Lower leg skin (tissue), 4 donors: Measurements from ENCODE around the gene PLEKHJ1. TPM values are rescaled to one million over a fixed set of nuclear protein-coding genes. Genes with fewer than 3 reads are reported as not detected.

ENCODE experiments used
- DNase-seq, 2 donors: peaks; one replicate each; pipeline ENCODE4 v3.0.0-alpha.2; 2019; ENCODE audit warnings: low spot score in 2 of 2
- H3K4me3 ChIP-seq: fragments of 200-600 bp; sonication (generic); 2 replicates; pipeline ENCODE4 v1.5.1; 2017; ENCODE audit warnings: mild to moderate bottlenecking, low read depth; ENCODE audit not compliant: poor library complexity, severe bottlenecking
- CTCF ChIP-seq, 3 donors: fragments of 450-650 bp; IDR thresholded peaks; one replicate each; pipeline ENCODE4 v1.5.1; 2016; ENCODE audit warnings: antibody characterized with exemption in 3 of 3, mild to moderate bottlenecking in 3 of 3, moderate library complexity in 2 of 3
- POLR2A ChIP-seq, 2 donors: fragments of 450-650 bp; IDR thresholded peaks; one replicate each; pipeline ENCODE4 v1.6.1; 2016 to 2017; ENCODE audit warnings: antibody characterized with exemption in 2 of 2, mild to moderate bottlenecking in 1 of 2, moderate library complexity in 1 of 2
- WGBS, 2 donors: methylation state at CpG; one replicate each; pipeline ENCODE4 v1.1.5; 2018; 5-methylcytosine and 5-hydroxymethylcytosine counted together
- intact Hi-C: fragments of 100-400 bp; cut with DNase I; formaldehyde crosslinking; loops from one replicate; pipeline ENCODE4 v1.15.0; 2023; ENCODE audit warnings: low total_unique reads
- total RNA-seq, 4 donors: library from RNA; depleted of rRNA; stranded (reverse); fragments of >200 nt; gene quantifications; one replicate each; pipeline ENCODE4 v1.1.0, GENCODE V29; 2016

PLEKHJ1 gene
- total RNA-seq, 4 donors from 2014 or later = 52.2 to 80.5 (median 70.0) TPM

- TF ChIP-seq POLR2A (IDR thresholded peaks at IDR 0.05) (no peak), CTCF (IDR thresholded peaks at IDR 0.05) (no peak)
- intact Hi-C loops = no loop called here
- 91% methylated on average over 14 of the region's 14 CpGs for WGBS, 2 donors
- DNase-seq = no peak
- no peak overlapping the region for H3K4me3 ChIP-seq
Measured at GRCh38 chr19:2223959-2224358, 12.2 kb downstream of the PLEKHJ1 start.

- 90 to 91% methylated on average over 17 to 18 of the region's 18 CpGs for WGBS, 2 donors
Measured at GRCh38 chr19:2223391-2223790, 12.7 kb downstream of the PLEKHJ1 start.

GRCh38 chr19:2221918-2222317, 14.2 kb downstream of the PLEKHJ1 start:
- no peak for TF ChIP-seq POLR2A (IDR thresholded peaks at IDR 0.05)
- no peak for TF ChIP-seq CTCF (IDR thresholded peaks at IDR 0.05)
- 86 to 88% methylated on average over 20 of the region's 20 CpGs for WGBS, 2 donors
- H3K4me3 ChIP-seq = no peak overlapping the region
- intact Hi-C loops = no loop called here
- DNase-seq = no peak

More at GRCh38 chr19:2223391-2223790, 12.7 kb downstream of the PLEKHJ1 start:
- no peak overlapping the region for H3K4me3 ChIP-seq
- no peak for DNase-seq
- TF ChIP-seq CTCF (IDR thresholded peaks at IDR 0.05) = no peak
- TF ChIP-seq POLR2A (IDR thresholded peaks at IDR 0.05) = no peak
- intact Hi-C loops = no loop called here

GRCh38 chr19:2221250-2221831, 14.8 kb downstream of the PLEKHJ1 start:
- H3K4me3 ChIP-seq = no peak overlapping the region
- intact Hi-C loops = no loop called here
- 77 to 82% methylated on average over 18 to 19 of the region's 20 CpGs for WGBS, 2 donors
- TF ChIP-seq POLR2A (IDR thresholded peaks at IDR 0.05) (no peak), CTCF (IDR thresholded peaks at IDR 0.05) (no peak)
- DNase-seq = no peak

GRCh38 chr19:2219726-2220125, 16.4 kb downstream of the PLEKHJ1 start:
- TF ChIP-seq CTCF (IDR thresholded peaks at IDR 0.05) (no peak), POLR2A (IDR thresholded peaks at IDR 0.05) (no peak)
- 96 to 97% methylated on average over 21 of the region's 21 CpGs for WGBS, 2 donors
- no peak overlapping the region for H3K4me3 ChIP-seq
- intact Hi-C loops = no loop called here
- no peak for DNase-seq

GRCh38 chr19:2217591-2217990, 18.5 kb downstream of the PLEKHJ1 start:
- TF ChIP-seq POLR2A (IDR thresholded peaks at IDR 0.05) (no peak), CTCF (IDR thresholded peaks at IDR 0.05) (no peak)
- intact Hi-C loops = no loop called here
- no peak overlapping the region for H3K4me3 ChIP-seq
- 95 to 96% methylated on average over 13 to 22 of the region's 22 CpGs for WGBS, 2 donors
- DNase-seq = no peak
